ENCODE results near the gene RPGRIP1L.

Gene RPGRIP1L

DNA sequence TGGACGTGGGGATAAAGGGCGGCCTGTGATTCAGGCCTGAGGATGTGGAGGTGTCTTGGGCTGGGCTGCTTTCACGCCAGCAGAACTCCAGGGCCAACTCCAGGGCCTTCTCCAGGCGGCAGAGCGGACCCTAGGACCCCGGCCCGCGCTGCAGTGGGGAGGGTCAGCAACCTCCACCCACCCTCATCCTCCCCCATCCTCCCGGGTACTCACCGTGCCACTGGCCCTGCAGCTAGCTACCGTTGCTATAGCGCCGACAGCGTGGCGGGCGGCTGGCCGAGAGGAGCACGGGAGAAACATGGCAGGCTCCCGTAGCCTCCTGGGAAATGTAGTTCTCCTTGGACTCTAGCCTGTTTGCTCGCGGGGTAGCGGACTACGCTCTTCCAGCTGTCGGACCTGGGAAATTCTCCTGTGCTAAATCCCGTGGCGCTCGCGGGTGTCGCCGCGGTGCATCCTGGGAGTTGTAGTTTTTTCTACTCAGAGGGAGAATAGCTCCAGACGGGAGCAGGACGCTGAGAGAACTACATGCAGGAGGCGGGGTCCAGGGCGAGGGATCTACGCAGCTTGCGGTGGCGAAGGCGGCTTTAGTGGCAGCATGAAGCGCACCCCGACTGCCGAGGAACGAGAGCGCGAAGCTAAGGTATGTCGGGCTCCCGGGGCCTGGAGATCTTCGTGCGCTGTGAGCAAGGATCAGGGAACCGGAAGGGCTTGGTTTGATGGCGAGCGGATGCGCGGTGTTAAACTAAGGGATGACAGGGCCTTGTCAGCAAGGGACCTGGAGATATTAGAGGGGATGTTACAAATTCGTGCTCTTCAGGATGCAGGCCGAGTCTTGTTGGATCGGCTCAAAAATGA is at the start of gene RPGRIP1L, which contains the start of gene FTO:
Gene RPGRIP1L, minus strand, starts transcription at position 270 of the 855 bp plus-strand sequence. CDS start 3,136 bp downstream, outside the sequence.
Gene FTO, plus strand, starts transcription at position 567 of the 855 bp plus-strand sequence.
- Mint-ChIP-seq H3K27me3 (ENCODE audit: low read depth) (no peaks in the 10 kb centered on the region), H3K36me3 (ENCODE audit: low read depth) (peaks cover 39% of the 10 kb centered on the region), H3K27ac (peak within 1 kb of the TSS; percentile 56 to 91 (median 79)), H3K4me1 (peaks cover 9% of the 10 kb centered on the region), H3K4me3 (peak within 1 kb of the TSS; percentile 94 to 98 (median 97)), H3K9me3 (peaks cover 5% of the 10 kb centered on the region)
- TF ChIP-seq, protein P1, sequence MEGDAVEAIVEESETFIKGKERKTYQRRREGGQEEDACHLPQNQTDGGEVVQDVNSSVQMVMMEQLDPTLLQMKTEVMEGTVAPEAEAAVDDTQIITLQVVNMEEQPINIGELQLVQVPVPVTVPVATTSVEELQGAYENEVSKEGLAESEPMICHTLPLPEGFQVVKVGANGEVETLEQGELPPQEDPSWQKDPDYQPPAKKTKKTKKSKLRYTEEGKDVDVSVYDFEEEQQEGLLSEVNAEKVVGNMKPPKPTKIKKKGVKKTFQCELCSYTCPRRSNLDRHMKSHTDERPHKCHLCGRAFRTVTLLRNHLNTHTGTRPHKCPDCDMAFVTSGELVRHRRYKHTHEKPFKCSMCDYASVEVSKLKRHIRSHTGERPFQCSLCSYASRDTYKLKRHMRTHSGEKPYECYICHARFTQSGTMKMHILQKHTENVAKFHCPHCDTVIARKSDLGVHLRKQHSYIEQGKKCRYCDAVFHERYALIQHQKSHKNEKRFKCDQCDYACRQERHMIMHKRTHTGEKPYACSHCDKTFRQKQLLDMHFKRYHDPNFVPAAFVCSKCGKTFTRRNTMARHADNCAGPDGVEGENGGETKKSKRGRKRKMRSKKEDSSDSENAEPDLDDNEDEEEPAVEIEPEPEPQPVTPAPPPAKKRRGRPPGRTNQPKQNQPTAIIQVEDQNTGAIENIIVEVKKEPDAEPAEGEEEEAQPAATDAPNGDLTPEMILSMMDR (IDR thresholded peaks at IDR 0.05; ENCODE audit: unreplicated experiment in 3 of 3), result no peak

DNA sequence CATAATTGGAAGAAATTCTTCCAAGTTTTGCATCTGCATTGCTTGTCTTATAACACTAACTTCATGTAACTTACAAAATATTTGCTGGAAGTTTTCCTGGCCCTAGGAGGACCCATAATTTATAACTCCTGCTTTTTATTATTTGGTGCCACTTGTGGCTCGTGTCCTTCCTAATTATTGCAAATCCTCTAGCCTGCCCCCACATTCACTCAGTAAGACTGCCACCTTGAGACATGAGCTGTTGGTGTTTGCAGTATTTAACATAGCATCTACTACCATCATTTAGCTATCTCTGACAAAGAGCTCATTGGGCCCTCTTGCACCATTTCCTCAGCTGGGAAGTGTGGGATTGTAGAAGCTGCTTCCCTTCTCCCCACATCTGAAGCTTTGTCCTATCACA is 49.8 kb upstream of the RPGRIP1L start:
- Mint-ChIP-seq H3K27me3 (ENCODE audit: low read depth) (no peaks in the 10 kb centered on the region), H3K9me3 (peaks cover 4% of the 10 kb centered on the region), H3K4me1 (peaks cover 39% of the 10 kb centered on the region), H3K36me3 (ENCODE audit: low read depth) (peaks cover 1% of the 10 kb centered on the region), H3K4me3 (no peak overlapping the region), H3K27ac (peak overlapping the region in 2 of 3 experiments; percentile 59 to 94)
- TF ChIP-seq, protein P1 (IDR thresholded peaks at IDR 0.05; ENCODE audit: unreplicated experiment in 3 of 3), result no peak

DNA sequence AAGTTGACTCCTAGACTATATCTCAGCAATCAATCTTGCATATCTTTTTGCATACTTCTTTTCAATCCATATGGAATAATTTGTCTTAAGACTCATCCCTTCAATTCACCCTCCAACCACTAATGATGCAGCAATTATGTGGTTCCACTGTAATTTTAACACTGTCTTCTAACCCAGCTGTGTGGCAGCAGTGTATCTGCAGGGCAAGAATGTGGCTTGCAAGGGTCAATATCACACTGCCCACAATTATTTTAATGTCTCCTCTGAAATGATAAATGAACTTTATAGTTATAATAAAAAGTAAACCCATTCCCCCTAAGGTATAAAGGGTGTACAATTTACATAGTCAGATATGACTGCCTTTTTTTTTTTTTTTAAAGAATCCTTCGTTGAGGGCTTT is 48.9 kb upstream of the RPGRIP1L start:
- Mint-ChIP-seq H3K9me3 (peaks cover 7% of the 10 kb centered on the region), H3K4me3 (no peak overlapping the region), H3K27me3 (ENCODE audit: low read depth) (no peaks in the 10 kb centered on the region), H3K36me3 (ENCODE audit: low read depth) (peaks cover 6% of the 10 kb centered on the region), H3K4me1 (peaks cover 34% of the 10 kb centered on the region), H3K27ac (no peak overlapping the region)
- TF ChIP-seq, protein P1 (IDR thresholded peaks at IDR 0.05; ENCODE audit: unreplicated experiment in 3 of 3), result no peak

DNA sequence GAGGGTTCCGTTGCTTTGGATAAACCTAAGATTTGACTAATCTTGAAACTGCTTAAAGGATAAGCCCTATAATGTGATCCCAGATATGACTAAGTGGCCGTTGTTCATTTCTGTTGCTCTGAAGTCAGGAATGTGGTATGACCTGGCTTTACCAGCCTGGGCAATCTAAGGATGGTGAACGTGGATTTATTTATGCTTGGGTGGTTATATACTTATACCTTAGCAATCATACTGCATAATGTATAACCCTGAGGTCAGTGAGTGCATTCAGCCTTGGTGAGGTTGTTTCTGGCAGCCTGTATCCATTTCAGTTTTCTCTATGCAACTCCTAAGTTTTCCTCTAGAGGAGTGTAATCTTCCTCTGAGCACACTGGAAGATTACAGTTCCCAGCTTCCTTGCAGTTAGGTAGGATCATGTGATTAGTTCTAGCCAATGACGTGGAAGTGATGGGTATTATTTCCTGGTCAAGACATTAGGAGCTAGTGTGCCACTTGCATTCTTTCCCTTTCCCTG is 42.2 kb upstream of the RPGRIP1L start:
- peaks cover 9% of the 10 kb centered on the region for H3K36me3 Mint-ChIP-seq (ENCODE audit: low read depth)

DNA sequence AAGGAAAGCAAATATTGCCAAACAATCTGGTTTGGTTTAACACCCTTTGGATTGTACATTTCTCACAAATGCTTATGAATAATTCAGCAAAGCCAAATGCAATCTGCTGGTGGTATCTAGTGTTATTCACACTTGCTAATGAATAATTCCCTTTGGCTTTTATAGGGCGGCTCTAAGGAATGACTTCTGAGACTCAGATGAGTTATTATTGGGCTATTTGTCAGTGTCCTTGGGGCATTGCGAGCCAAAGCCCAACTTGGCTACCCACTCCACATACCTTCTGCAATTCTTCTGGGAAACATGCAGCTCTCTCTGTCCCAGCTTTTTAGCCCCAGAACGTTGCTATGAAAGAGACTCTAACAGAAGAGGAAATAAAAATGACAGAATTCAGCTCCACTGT is 41.4 kb upstream of the RPGRIP1L start:
- no peaks in the 10 kb centered on the region for H3K27me3 Mint-ChIP-seq (ENCODE audit: low read depth)

More for the DNA sequence above, 42.2 kb upstream of the RPGRIP1L start:
- Mint-ChIP-seq H3K27me3 (ENCODE audit: low read depth) (no peaks in the 10 kb centered on the region), H3K4me3 (no peak overlapping the region), H3K27ac (peak overlapping the region in 1 of 3 experiments; percentile 47), H3K4me1 (peaks cover 5% of the 10 kb centered on the region), H3K9me3 (peaks cover 11% of the 10 kb centered on the region)
- TF ChIP-seq, protein P1 (IDR thresholded peaks at IDR 0.05; ENCODE audit: unreplicated experiment in 3 of 3), result peak in 1 of 3 experiments; percentile 16

More for the DNA sequence above, 41.4 kb upstream of the RPGRIP1L start:
- Mint-ChIP-seq H3K4me1 (peaks cover 6% of the 10 kb centered on the region), H3K4me3 (no peak overlapping the region), H3K27ac (peak overlapping the region in 1 of 3 experiments; percentile 78), H3K36me3 (ENCODE audit: low read depth) (peaks cover 9% of the 10 kb centered on the region), H3K9me3 (peaks cover 11% of the 10 kb centered on the region)
- TF ChIP-seq, protein P1 (IDR thresholded peaks at IDR 0.05; ENCODE audit: unreplicated experiment in 3 of 3), result no peak
